Activated CD8-positive, alpha-beta T cell treated with anti-CD3 and anti-CD28 coated beads for 36 hours (primary cell): ENCODE measurements around the gene MFSD2A. TPM values are rescaled to one million over a fixed set of nuclear protein-coding genes. Genes with fewer than 3 reads are reported as not detected.
A peak's percentile ranks its signal among the peaks of the same experiment; 100 is the strongest.

ENCODE experiments used
- ATAC-seq: fragments of 200-7000 bp; cut with Tn5 transposase; one replicate; pipeline ENCODE4 v1.10.0; 2021; ENCODE audit warnings: mild to moderate bottlenecking, moderate library complexity
- CTCF ChIA-PET: fragments of 350-600 bp; sonication (Branson Sonifier 250); formaldehyde crosslinking; loops from one replicate; lab custom pipeline; 2021; ENCODE audit warnings: antibody characterized with exemption; lab: Charles Lee
- POLR2A ChIA-PET: fragments of 350-600 bp; sonication (Branson Sonifier 250); formaldehyde crosslinking; loops from one replicate; lab custom pipeline; 2021; ENCODE audit warnings: antibody characterized with exemption; lab: Charles Lee
- DNase-seq: peaks from one replicate; pipeline ENCODE4 v3.0.0-alpha.2; 2020
- H3K27ac Mint-ChIP-seq: one replicate; pipeline ENCODE4 v1.8.0; 2021; ENCODE audit warnings: mild to moderate bottlenecking, mixed read lengths
- H3K27me3 Mint-ChIP-seq: one replicate; pipeline ENCODE4 v1.8.0; 2021; ENCODE audit warnings: mixed read lengths
- H3K36me3 Mint-ChIP-seq: one replicate; pipeline ENCODE4 v1.8.0; 2021; ENCODE audit warnings: low read depth, mixed read lengths
- H3K4me1 Mint-ChIP-seq: one replicate; pipeline ENCODE4 v1.8.0; 2021; ENCODE audit warnings: low read depth, mixed read lengths
- H3K4me3 Mint-ChIP-seq: one replicate; pipeline ENCODE4 v1.8.0; 2021; ENCODE audit warnings: mild to moderate bottlenecking, moderate library complexity, mixed read lengths
- H3K9me3 Mint-ChIP-seq: one replicate; pipeline ENCODE4 v1.8.0; 2021; ENCODE audit warnings: mixed read lengths
- intact Hi-C: fragments of 100-400 bp; cut with micrococcal nuclease; formaldehyde crosslinking; loops from one replicate; pipeline ENCODE4 v1.10.0; 2022
- total RNA-seq, 2 experiments: library from RNA; stranded (reverse); gene quantifications; one replicate each; pipeline ENCODE4 v1.2.3, GENCODE V29; 2021
- TF ChIP-seq, protein P1 (sequence below): fragments of 200-600 bp; IDR thresholded peaks from one replicate; pipeline ENCODE4 v1.8.0; 2022; ENCODE audit warnings: antibody characterized with exemption, mild to moderate bottlenecking

MFSD2A gene
- total RNA-seq, 2 experiments from 2014 or later = 15.0 to 19.3 TPM

DNA sequence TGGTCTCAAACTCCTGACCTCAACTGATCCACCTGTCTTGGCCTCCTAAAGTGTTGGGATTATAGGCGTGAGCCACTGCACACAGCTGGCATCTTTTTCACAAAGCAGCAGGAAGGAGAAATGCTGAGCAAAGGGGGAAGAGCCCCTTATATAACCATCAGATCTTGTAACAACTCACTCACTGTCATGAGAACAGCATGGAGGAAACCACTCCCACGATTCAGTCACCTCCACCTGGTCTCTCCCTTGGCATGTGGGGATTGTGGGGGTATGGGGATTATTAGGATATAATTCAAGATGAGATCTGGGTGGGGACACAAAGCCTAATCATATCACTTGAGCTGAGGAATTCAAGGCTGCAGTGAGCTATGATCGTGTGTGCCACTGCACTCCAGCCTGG lies 3.0 kb upstream of the MFSD2A start:
- CTCF ChIA-PET = interaction anchor here (1.1 to 3.7 kb wide), 2 partner anchors 33 to 50 kb away, joined by 5 to 18 read pairs; partner anchors contain the start of gene MYCL

DNA sequence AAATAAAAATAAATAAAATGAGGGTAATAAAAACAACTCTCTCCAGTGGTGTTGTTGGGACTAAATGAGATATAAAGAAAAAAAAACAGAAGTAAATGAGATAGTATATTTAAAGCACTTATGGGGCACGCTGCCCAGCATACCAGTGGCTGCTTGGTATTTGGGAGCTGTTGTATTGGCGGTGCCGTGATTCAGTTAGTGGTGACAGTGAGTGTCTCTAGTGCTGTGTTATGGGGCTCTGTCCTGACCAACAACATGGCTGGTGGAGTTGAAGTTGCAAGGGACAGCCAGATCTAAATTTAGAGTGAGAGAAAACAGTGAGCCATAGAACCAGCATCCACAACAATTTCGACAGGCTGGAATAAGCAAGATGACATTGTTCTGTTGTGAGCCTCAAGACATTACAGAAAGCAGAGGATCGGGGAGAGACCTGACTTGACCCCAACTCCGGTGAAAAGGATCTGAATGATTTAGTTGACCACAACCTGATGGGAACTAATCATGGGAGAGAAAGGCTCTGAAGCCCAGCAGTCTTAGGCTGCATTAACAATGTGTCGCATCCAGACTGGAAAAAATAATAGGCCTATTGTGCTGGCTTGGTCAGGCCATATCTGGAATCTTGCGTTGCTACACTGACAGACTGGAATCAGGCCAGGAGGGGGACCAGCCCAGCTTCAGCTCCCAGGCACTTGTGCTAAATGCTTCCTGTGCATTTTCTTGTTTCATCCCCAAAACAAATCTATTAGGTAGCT lies 2.4 kb upstream of the MFSD2A start:
- intact Hi-C loops = no loop called here
- Mint-ChIP-seq H3K4me1 (peaks cover 27% of the 10 kb centered on the region), H3K9me3 (no peaks in the 10 kb centered on the region), H3K4me3 (no peak overlapping the region), H3K36me3 (peaks cover 19% of the 10 kb centered on the region), H3K27me3 (no peaks in the 10 kb centered on the region), H3K27ac (no peak overlapping the region)
- no peak for DNase-seq
- ChIA-PET CTCF (interaction anchor here (2.1 to 3.7 kb wide), 2 partner anchors 33 to 50 kb away, joined by 6 to 18 read pairs; no protein-coding TSS in a partner anchor), POLR2A (interaction anchor here (0.7 to 1.0 kb wide), 3 partner anchors 9 to 110 kb away, joined by 3 read pairs; no protein-coding TSS in a partner anchor)
- TF ChIP-seq, protein P1, sequence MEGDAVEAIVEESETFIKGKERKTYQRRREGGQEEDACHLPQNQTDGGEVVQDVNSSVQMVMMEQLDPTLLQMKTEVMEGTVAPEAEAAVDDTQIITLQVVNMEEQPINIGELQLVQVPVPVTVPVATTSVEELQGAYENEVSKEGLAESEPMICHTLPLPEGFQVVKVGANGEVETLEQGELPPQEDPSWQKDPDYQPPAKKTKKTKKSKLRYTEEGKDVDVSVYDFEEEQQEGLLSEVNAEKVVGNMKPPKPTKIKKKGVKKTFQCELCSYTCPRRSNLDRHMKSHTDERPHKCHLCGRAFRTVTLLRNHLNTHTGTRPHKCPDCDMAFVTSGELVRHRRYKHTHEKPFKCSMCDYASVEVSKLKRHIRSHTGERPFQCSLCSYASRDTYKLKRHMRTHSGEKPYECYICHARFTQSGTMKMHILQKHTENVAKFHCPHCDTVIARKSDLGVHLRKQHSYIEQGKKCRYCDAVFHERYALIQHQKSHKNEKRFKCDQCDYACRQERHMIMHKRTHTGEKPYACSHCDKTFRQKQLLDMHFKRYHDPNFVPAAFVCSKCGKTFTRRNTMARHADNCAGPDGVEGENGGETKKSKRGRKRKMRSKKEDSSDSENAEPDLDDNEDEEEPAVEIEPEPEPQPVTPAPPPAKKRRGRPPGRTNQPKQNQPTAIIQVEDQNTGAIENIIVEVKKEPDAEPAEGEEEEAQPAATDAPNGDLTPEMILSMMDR = no peak
- no peak for ATAC-seq

More for the DNA sequence above, 3.0 kb upstream of the MFSD2A start:
- TF ChIP-seq, protein P1 = no peak
- Mint-ChIP-seq H3K9me3 (no peaks in the 10 kb centered on the region), H3K27ac (no peak overlapping the region), H3K4me3 (no peak overlapping the region), H3K27me3 (peaks cover 2% of the 10 kb centered on the region), H3K36me3 (peaks cover 13% of the 10 kb centered on the region), H3K4me1 (peaks cover 22% of the 10 kb centered on the region)
- intact Hi-C loops = no loop called here
- no peak for ATAC-seq
- no peak for DNase-seq
- POLR2A ChIA-PET = interaction anchor here (1.3 kb wide), 1 partner anchor 8 kb away, joined by 4 read pairs; no protein-coding TSS in a partner anchor

GRCh38 chr1:39954324-39954869 lies 548 bp upstream of the MFSD2A start:
- Mint-ChIP-seq H3K4me1 (peaks cover 29% of the 10 kb centered on the region), H3K27me3 (no peaks in the 10 kb centered on the region), H3K4me3 (peak overlapping the region; percentile 92), H3K27ac (peak overlapping the region; percentile 89), H3K9me3 (no peaks in the 10 kb centered on the region), H3K36me3 (peaks cover 29% of the 10 kb centered on the region)
- TF ChIP-seq, protein P1 = no peak
- DNase-seq (no peak), ATAC-seq (no peak)
- POLR2A ChIA-PET = interaction anchor here (2.0 to 3.2 kb wide), 3 partner anchors 10 to 85 kb away, joined by 9 to 21 read pairs (median 9); partner anchors contain the start of gene CAP1
- intact Hi-C loops = no loop called here
- CTCF ChIA-PET = interaction anchor here (1.9 to 3.7 kb wide), 3 partner anchors 35 to 52 kb away, joined by 5 to 18 read pairs (median 6); partner anchors contain the start of gene MYCL

DNA sequence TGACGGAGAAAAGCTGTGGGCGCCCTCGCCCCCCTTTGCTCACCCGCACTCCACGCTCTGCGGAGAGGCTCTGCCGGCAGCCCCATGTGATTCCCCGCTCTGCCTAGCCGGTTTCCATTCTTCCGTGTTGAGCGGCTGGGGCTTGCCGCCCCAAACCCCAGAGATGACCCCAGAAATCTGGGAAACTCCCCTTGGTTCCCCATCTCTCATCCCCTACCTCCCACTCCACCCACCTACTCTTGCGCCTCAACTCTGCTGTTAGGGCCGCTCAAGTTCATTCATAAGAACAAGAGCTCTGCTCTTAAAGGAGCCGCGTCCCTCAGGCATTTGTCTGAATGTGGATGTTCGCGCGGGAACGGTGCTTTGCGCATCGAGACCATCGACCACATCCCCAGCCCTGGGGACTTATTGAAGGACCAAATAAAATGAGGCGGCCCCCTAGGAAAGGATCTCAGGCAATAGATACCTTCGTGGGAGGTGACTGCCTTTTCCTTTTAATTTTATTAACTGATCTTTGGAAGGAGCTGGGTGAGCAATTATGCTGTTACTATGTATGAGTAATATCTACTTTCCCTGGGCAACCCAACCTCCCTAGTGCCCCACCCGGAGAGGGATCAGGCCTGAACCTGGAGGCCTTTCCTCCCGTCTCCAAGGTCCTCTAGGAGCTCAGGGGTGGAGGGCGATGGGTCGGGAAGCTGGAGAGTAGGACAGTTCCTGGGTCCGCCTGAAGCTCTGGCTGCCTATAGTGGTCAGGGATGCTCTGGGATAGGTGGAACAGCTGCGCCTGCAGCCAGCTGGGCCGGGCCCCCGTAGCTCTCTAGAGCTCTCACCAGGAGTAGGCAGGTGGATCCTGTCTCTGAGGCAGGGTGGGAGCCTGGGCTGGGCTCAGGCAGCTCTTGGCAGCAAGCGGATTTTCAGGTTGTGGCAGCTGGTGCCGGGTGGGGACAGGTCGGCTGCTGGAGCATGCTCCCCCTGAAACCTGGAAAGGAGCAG lies 898 bp downstream of the MFSD2A start:
- TF ChIP-seq, protein P1 = no peak
- Mint-ChIP-seq H3K27me3 (no peaks in the 10 kb centered on the region), H3K27ac (peak overlapping the region; percentile 89), H3K4me3 (peak overlapping the region; percentile 92), H3K9me3 (no peaks in the 10 kb centered on the region), H3K4me1 (peaks cover 37% of the 10 kb centered on the region), H3K36me3 (peaks cover 39% of the 10 kb centered on the region)
- CTCF ChIA-PET = interaction anchor here (0.6 to 3.3 kb wide), 6 partner anchors 10 to 156 kb away, joined by 3 to 25 read pairs (median 5); partner anchors contain the start of gene MYCL
- peak; percentile 83 for DNase-seq
- ATAC-seq = peak; percentile 60
- POLR2A ChIA-PET = interaction anchor here (0.6 to 3.2 kb wide), 11 partner anchors 8 to 333 kb away, joined by 3 to 21 read pairs (median 4); partner anchors contain the start of gene CAP1
- intact Hi-C loops = no loop called here
